ENCODE results near the gene TMEM151B. TPM values are rescaled to one million over a fixed set of nuclear protein-coding genes. Genes with fewer than 3 reads are reported as not detected.

TMEM151B gene
- total and polyA plus RNA-seq, 2 of the 13 experiments (the other 11 are each of a cell fraction or from before 2014, with no cell fraction given) = not detected

DNA sequence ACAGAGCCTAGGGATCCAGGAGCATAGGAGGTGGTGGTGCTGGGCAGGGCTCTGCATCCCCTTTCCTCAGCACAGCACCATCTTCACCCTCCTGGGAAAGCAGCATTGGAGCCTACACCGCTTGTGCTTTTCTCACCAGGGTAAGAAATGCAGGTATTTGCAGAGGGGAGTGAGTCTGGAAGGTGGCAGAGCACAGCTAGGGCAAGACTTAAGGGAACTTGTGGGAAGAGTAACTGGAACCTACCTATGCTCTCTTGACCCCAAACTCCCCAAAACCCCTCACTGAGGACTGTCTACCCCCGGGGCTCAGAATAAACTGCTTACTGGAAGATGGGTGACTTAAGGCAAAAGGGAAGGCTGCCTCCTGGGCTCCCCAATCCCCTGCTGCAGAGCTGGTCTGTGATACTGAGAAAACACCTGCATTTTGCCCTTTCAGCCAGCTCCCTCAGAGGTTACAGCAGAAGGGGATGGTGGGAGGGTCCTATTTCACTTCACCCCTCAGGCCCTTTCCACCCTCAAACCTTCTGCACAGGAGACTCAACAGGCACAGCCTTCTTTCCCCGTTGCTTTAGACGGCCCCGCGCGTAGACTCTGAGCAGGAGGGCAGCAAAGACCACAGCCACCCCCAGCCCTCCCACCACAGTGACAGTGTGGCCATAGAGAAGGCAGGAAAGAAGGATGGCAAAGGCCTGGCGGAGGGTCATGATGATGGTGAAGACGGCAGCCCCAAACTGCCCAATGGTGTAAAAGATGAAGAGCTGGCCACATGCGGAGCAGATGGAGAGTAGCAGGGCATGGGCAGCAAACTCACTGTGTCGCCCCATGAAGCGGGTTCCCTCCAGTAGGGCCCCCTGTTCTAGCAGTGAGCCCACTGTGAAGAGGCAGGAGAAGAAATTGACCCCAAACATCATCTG lies 15.8 kb upstream of the TMEM151B start:
- no peaks in the 10 kb centered on the region for H3K9me3 ChIP-seq (ENCODE audit: low read length)
- intact Hi-C loops (cut with micrococcal nuclease; ENCODE audit: unreplicated experiment) (loop anchor here (5.0 kb wide), 1 partner anchor 157 kb away; no protein-coding TSS in a partner anchor), in situ Hi-C loops (cut with HindIII; ENCODE audit: extremely low pct_ligation_motif_present, low pct_unique_long_range_greater_than_20kb) (no loop called here)
- H3K4me3 ChIP-seq (replicated peaks in 1 of 3; ENCODE audit: insufficient read depth in 1 of 3, low read depth in 2 of 3, low read length in 3 of 3) = no peak overlapping the region; a peak in 1 of 6 replicates
- peaks cover 78% of the 10 kb centered on the region for H3K4me1 ChIP-seq (ENCODE audit: insufficient read depth, low read length)
- no peak overlapping the region for H3K27ac ChIP-seq (ENCODE audit: extremely low read length, insufficient read depth, low read length)
- H3K9ac ChIP-seq (ENCODE audit: insufficient read depth, low read depth, low read length) = no peak overlapping the region
- H3K27me3 ChIP-seq (ENCODE audit: control insufficient read depth in 1 of 2, insufficient read depth in 2 of 2, low read length in 2 of 2) = no peaks in the 10 kb centered on the region; a peak in 1 of 5 replicates
- ChIA-PET CTCF (ENCODE audit: low intra/inter-chr PET ratio, low total read pairs) (interaction anchor here (0.7 to 2.0 kb wide), 3 partner anchors 33 to 158 kb away, joined by 3 to 5 read pairs (median 3); no protein-coding TSS in a partner anchor), POLR2A (interaction anchor here (0.8 to 6.0 kb wide), 11 partner anchors 9 to 625 kb away, joined by 3 to 264 read pairs (median 4); partner anchors contain the start of genes AARS2, GTPBP2, HSP90AB1 and MRPL14)
- DNase-seq (ENCODE audit: low spot score) = no peak
- H3K4me2 ChIP-seq (ENCODE audit: low read depth, low read length) = peak overlapping the region; percentile 8; the same call in 1 of the 2 replicates
- BruUV-seq (replicated peaks) = no TSS peak
- ATAC-seq = peak; percentile 0; the same call in 1 of the 3 replicates
- H4K20me1 ChIP-seq (ENCODE audit: insufficient read depth, low read length) = peaks cover 70% of the 10 kb centered on the region
- peaks cover 40 to 63% of the 10 kb centered on the region in 2 experiments for H3K36me3 ChIP-seq (replicated peaks in 1 of 2; ENCODE audit: control insufficient read depth in 1 of 2, insufficient read depth in 2 of 2, low read length in 2 of 2)
- no peak for FAIRE-seq
- WGBS (ENCODE audit: low lambda C conversion rate) = 93% methylated on average over 12 of the region's 12 CpGs
- H3K79me2 ChIP-seq (ENCODE audit: insufficient read depth, low read length) = peaks cover 39% of the 10 kb centered on the region
- no peak overlapping the region for H2AFZ ChIP-seq (ENCODE audit: low read length)
- no peak for TF ChIP-seq ATF2 (CRISPR knock-in tag; IDR thresholded peaks at IDR 0.05)
- TF ChIP-seq, protein P1, sequence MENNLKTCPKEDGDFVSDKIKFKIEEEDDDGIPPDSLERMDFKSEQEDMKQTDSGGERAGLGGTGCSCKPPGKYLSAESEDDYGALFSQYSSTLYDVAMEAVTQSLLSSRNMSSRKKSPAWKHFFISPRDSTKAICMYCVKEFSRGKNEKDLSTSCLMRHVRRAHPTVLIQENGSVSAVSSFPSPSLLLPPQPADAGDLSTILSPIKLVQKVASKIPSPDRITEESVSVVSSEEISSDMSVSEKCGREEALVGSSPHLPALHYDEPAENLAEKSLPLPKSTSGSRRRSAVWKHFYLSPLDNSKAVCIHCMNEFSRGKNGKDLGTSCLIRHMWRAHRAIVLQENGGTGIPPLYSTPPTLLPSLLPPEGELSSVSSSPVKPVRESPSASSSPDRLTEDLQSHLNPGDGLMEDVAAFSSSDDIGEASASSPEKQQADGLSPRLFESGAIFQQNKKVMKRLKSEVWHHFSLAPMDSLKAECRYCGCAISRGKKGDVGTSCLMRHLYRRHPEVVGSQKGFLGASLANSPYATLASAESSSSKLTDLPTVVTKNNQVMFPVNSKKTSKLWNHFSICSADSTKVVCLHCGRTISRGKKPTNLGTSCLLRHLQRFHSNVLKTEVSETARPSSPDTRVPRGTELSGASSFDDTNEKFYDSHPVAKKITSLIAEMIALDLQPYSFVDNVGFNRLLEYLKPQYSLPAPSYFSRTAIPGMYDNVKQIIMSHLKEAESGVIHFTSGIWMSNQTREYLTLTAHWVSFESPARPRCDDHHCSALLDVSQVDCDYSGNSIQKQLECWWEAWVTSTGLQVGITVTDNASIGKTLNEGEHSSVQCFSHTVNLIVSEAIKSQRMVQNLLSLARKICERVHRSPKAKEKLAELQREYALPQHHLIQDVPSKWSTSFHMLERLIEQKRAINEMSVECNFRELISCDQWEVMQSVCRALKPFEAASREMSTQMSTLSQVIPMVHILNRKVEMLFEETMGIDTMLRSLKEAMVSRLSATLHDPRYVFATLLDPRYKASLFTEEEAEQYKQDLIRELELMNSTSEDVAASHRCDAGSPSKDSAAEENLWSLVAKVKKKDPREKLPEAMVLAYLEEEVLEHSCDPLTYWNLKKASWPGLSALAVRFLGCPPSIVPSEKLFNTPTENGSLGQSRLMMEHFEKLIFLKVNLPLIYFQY (CRISPR knock-in tag; IDR thresholded peaks at IDR 0.05; ENCODE audit: borderline replicate concordance) = no peak
- TF ChIP-seq, protein P2, sequence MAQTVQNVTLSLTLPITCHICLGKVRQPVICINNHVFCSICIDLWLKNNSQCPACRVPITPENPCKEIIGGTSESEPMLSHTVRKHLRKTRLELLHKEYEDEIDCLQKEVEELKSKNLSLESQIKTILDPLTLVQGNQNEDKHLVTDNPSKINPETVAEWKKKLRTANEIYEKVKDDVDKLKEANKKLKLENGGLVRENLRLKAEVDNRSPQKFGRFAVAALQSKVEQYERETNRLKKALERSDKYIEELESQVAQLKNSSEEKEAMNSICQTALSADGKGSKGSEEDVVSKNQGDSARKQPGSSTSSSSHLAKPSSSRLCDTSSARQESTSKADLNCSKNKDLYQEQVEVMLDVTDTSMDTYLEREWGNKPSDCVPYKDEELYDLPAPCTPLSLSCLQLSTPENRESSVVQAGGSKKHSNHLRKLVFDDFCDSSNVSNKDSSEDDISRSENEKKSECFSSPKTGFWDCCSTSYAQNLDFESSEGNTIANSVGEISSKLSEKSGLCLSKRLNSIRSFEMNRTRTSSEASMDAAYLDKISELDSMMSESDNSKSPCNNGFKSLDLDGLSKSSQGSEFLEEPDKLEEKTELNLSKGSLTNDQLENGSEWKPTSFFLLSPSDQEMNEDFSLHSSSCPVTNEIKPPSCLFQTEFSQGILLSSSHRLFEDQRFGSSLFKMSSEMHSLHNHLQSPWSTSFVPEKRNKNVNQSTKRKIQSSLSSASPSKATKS (CRISPR knock-in tag; IDR thresholded peaks at IDR 0.05) = no peak
- TF ChIP-seq MTA3 (CRISPR knock-in tag; IDR thresholded peaks at IDR 0.05) = no peak
- TF ChIP-seq SMAD3 (CRISPR knock-in tag; IDR thresholded peaks at IDR 0.05) = no peak
- TF ChIP-seq HNRNPK (IDR thresholded peaks at IDR 0.05; ENCODE audit: low read depth, low read length, poor library complexity, severe bottlenecking) = no peak
- no peak for TF ChIP-seq ZNF704 (CRISPR knock-in tag; IDR thresholded peaks at IDR 0.05; ENCODE audit: borderline replicate concordance)
- no peak; the same call in 1 of the 2 replicates for TF ChIP-seq IRF2 (CRISPR knock-in tag; IDR thresholded peaks at IDR 0.05)
- TF ChIP-seq, protein P3, sequence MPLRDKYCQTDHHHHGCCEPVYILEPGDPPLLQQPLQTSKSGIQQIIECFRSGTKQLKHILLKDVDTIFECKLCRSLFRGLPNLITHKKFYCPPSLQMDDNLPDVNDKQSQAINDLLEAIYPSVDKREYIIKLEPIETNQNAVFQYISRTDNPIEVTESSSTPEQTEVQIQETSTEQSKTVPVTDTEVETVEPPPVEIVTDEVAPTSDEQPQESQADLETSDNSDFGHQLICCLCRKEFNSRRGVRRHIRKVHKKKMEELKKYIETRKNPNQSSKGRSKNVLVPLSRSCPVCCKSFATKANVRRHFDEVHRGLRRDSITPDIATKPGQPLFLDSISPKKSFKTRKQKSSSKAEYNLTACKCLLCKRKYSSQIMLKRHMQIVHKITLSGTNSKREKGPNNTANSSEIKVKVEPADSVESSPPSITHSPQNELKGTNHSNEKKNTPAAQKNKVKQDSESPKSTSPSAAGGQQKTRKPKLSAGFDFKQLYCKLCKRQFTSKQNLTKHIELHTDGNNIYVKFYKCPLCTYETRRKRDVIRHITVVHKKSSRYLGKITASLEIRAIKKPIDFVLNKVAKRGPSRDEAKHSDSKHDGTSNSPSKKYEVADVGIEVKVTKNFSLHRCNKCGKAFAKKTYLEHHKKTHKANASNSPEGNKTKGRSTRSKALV (CRISPR knock-in tag; IDR thresholded peaks at IDR 0.05) = no peak
- no peak for TF ChIP-seq ZNF562 (CRISPR knock-in tag; IDR thresholded peaks at IDR 0.05; ENCODE audit: borderline replicate concordance)

Data from HepG2 (cell line).